Measurements from ENCODE around the gene PTPRR.

Gene PTPRR

DNA sequence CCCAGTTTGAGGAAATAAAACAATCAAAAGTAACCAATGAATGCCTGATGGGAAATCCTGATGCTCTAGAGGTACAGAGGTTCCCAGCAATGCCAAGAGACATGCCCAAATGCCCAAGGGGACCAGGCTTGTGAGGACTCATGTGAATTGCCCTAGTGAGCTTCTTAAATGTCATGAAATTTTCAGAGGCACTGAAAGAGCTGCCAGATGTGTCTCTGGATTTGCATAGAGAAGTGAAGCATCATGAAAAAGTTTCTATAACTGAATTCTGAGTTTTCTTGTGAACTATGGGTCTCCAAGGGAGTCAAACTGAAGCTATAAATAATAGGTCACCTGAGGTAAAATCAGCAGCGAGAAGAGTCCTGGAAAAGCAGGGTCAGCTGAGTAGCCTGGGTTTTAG is 9.9 kb downstream of the PTPRR start:
- no peak for DNase-seq

DNA sequence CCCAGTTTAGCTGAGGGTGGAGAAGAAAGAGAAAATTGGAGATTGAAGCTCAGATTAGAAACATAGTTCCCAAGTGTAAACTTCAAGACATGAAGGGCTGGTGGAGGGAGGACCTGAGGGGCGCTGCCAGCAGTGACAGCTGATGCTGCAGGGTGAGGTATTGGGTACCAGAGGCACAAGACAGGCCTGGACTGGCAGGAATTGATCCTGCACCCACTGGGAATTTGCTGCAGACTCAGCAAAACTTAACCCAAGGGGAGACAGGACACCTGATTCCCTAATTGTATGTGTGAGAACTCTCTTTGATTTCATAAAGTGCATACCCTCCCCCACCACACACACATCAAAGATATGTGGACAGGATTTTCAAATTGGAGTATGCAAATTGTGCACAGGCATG is 11.6 kb downstream of the PTPRR start:
- DNase-seq: no peak

DNA sequence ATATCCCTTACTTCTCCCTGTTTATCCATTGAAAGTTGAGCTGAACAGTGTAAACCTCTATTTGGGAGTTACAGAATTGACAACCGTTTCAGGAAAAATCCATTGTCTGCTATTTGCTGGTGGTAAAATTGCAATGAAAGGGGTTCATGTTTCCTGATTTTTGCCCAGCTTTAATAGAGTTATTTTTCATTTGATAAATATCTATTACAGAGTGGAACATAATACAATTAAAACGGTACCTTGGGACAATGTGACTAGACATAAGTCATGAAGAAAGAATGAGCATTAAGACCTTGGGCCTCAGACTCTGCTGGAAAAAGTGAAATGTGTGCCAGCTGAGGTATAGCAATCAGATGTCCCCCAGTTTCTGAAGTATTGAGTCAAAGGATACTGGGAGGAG is 13.1 kb downstream of the PTPRR start:
- no peak for DNase-seq

DNA sequence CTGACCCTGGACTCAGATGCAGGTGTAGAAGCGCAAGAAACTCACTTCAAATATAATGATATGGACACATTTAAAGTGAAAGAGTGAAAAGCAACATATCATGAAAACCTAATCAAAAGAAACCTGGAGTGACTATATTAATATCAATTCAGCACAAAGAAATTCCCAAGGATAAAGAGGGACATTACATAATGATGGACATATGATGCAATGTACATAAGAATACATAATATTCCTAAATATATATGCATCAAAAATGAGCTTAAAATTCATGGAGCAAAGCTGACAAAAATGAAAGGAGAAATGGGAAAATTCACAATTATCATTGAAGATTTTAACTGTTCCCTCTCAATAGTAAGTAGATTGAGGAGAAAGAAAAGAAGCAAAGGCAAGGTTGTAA is 24.6 kb downstream of the PTPRR start:
- DNase-seq: no peak

DNA sequence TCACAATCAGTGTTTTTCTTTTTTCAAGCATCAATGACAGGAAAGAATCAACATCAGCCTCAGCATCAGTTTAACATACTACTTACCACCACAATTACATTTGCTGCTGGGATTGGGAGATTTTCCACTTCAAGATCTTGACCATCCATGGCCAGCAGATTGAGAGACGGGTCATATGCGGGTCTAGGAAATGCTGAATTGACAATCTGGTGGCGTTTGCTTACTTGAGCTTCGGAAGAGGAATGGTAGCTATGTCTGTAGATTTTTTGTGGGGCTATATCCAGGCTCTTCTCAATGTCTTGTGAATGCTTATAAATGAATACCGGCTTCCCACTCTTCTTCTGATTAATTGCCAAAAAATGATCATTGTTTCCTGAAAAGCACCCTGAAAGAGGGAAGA is 27.9 kb downstream of the PTPRR start:
- no peak for DNase-seq

DNA sequence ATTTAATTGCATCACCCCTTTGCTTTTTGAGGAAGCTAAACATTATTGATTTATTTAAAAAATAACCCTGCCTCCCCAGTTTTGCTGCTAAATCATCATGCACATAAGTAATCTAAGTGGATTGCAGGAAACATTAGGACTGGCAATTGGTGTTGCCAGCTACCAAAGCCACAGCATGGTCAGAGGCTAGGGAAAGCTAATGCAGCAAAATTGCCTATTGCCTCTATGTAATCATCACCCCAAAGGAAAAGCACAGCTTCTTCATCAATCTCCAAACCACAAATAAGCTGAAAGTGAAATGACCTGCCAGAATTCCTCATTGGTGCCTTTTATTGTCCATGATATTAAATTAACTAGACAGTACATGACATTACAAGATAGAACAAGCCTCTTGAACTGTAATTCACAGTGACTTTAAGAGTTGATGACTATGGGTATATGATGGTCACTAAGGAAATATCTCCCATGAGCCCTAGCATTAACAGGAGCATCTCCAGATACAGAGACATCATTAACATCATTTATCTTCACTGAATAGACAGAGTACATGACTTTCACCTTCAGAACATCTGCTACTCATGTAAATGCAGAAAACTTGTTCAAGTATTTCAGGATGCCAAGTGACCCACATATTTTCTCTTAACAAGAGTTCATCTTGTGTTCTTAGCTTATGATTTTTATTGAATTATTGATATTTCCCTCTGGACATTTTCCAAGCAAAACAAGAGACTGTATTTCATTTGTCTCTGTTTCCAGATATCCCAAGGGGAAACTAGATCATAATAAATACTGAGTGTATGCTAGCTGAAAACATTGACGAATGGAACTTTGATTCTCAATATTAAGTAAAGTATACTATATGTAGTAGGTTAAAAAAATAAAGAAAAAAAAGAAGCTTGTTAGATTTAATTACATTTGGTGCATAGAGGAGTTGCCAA is 29.4 kb downstream of the PTPRR start:
- DNase-seq: no peak

DNA sequence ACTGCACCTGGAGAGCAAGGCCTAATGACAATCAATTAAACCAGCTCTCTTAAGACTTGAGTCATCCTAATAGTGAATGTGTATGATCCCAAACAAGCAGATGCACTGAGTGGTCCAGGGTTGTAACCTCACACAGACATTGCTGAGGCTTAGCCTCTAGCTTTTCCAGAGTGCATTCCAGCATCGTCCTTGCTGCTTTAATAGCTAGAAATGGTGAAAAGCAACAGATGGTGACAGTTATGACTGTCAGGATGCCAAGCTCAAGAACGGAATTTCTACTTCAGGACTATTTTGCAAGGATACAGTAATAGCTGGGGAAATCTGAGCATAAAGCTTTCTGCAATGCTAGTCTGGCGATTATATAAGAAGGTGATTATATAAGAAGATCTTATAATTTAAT is 34.6 kb downstream of the PTPRR start:
- no peak for DNase-seq

DNA sequence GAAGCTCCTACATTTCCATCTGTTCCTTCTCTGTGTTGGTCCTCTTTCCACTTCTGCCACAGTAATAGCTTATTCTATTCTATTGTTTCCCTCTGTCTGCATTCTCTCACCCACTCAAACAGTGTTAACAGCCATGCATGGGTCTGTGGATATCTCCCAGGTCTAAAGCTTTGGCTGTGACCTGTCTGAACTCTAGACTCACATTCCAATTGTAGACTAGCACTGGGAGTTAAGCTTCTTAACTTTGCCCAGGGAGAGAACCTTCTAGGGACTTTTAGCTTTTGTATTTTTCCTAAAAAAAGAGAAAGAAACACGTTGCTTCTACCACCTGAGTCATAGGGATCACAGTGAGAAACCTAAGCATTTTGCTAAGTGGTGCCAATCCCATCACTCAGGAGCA is 36.7 kb downstream of the PTPRR start:
- no peak for DNase-seq

DNA sequence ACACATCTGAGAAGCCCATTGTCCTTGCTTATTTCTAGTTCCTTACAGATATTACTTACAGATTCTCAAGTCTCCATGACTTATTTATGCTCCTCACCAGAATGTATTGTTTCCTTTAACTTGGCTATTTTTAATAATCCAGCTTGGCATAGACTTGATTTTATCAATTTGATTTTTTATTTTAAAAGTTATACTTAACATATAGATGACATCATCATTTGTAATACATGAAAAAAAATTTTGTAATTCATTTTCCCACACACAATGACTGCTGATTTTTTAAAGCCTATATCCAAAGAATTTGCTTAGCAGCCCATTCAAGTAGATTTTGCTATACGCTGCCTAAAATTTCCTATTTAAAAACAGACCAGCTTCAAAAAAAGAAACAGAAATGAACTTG is 39.8 kb downstream of the PTPRR start:
- no peak for DNase-seq

DNA sequence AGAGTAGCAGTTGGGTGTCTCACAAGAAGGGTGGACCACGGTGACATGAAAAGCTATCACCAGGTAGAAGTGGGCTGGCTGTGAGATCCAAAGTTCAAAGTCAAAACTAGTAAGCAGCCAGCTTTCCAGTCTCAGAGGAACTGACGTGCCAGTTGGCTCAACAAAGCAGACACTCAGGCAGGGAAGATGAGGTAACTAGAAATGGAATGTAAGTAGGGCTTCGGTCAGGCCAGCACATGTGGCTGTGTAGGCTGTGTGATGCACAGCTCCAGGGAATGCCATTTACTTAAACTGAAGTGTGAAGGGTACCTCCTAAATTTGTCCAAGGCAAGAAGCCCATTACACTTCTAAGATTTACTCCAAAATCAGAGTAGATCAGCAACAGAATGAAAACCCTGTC is 43.6 kb downstream of the PTPRR start:
- DNase-seq: no peak

DNA sequence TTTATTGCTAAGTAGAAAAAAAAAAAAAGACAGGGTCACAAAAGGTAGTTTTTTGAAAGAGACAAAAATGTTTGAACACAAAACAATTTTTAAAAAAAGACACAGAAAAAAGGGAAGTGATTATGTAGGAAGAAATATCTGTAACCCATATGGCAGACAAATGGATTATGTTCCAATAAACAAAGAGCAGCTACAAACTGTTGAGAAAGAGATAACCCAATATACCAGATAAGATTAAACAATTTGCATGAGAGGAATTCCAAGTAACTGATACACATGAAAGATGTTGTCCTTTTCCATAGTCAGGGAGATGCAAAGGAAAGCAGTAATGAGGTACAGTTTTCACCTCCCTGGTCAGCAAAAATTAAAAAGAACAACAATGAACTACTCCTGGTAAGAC is 44.9 kb downstream of the PTPRR start:
- DNase-seq: no peak

DNA sequence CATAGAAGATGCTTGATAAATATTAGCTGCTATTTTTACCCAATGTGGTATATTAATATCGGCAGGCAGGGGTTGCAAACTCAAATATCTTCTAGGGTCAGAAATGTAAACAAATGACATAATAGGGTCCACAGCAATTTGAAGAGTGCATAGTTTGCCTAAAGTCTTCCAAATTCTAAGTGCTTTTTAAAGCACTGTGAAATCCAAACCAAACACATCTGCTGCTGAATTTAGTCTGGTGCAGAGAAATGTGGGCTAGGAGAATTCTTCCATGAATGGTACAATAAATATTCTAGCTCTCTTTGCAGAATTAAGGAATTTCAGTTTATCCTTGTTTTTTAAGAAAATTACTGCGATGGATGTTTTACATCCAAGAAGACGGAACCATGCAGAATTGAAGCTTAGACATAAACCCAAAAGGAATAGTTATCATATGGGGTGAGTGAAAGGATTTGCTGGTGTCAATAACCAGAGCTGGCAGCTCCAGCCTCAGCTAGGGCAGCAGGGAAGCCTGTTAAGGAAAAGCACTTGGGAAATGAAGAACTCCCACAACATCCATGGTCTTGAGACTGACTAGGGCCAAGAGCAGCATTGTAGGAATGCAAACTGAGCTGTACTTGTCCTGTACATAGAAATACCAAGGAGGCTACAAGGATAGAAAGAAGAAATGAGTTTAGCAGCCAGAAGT is 65.5 kb downstream of the PTPRR start:
- DNase-seq: no peak

DNA sequence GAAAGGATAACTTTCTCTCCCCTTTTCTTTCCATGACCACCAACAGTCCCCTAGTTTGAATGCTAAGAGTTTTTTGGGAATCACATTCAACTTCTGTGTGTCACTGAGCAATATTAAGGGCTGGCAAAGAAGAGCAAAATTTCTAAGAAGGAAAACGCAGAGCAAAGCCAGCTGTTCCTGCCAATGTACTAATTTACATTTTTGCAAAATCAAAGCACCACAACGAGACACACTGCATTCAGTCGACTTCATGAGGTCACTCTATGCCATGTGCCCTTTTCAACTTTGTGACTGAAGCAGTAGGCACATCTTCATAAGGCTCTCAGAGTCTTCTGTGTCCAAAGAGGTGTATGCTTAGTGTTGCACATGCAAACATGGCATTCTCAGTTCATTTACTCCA is 66.4 kb downstream of the PTPRR start:
- no peak for DNase-seq

DNA sequence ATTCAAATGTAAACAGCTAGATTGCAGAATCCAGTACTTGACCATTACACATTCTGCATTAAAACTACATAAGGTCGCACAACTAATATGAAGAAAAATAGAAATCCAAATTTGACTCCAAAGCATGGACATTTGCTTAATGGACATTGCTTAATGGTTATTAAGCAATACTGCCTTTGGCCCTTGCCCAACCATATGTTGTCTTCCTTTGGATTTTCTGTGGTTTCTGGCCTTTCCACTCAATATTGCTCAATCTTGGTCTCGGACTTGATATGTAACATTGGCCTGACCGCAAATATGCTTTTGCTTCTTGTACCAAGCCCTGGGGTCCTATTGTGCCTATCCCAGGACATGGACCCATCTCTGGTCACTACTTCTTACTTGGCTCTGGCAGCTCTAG is 67.2 kb downstream of the PTPRR start:
- DNase-seq: no peak

DNA sequence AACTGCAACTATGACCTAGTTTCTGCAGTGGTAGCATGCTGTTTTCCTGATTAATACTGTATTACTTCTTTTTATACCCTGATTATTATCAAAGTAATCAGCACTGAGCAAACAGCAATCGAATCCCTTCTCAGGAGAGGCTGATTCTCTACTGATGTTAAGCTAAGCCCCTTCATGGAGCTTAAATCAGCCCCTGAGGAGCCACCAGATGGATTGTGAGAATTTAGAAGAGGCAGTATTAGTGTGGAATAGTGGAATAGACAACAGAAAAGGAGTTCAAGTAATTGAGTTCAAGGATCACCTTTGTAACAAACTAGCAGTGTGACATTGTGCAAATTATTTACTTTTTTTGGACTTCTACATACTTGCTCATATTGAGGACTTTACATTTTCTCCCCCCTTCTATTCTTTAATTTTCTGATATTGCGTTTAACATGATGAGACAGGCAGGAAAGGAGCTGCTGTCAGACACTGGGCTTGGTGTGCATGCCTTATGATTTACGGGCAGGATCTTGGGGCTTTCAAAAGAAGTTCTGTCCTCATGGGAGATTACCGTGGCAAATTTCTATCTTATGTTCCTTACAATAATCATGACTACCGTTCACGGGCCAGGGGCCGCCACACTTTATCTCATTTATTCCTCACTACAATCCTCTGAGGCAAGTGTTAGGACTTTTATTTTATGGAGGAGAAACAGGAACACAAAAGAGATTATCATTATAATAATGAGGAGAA is 68.0 kb downstream of the PTPRR start:
- no peak for DNase-seq

DNA sequence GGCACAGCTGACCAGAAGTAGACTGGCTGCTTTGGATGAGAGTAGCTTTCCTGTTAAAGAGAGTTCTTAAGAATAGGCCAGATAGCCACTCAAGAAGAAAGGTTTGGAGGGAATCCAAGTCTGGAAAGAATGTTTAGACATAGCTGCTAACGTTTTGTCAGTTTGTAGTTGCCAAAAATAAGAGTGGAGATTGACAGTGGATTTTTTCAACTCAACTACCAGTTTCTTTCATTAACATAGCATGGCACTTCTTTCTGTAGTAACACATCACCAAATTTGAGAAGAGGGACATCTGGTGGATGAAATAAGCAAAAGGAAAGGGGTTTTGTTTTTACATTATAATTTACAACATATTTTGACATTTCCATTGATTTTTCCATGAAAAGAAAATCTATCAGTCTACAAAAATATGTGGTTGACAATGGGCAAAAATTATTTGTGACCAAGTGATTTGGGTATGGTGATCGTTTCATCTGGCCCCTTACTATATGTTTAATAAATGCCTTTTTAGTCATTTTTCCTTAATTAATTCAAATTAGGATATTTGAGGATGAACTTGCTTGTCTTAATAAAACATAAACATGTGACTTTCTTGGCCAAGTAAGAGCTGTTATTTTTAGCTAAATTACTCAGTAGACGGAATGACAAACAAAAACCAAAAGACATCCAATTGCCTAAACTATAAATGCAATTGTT is 71.1 kb downstream of the PTPRR start:
- DNase-seq: no peak

DNA sequence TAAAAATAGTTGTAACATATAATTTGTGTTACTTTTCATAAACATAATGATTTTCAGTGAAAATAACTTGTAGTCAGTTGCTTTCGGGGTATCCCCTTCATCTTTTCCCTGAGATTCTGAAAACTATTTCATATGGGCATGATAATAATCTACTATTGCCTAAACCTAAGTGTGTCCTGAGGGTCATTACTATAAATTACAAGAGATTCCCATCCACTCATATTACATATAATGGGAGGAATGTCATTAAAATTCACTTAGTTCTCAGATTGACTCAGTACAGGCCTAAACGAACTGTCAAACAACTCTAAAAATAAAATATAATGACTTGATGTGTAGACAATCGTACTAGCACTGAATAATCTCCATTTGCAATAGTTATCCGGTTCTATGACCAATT is 72.7 kb downstream of the PTPRR start:
- DNase-seq: no peak

DNA sequence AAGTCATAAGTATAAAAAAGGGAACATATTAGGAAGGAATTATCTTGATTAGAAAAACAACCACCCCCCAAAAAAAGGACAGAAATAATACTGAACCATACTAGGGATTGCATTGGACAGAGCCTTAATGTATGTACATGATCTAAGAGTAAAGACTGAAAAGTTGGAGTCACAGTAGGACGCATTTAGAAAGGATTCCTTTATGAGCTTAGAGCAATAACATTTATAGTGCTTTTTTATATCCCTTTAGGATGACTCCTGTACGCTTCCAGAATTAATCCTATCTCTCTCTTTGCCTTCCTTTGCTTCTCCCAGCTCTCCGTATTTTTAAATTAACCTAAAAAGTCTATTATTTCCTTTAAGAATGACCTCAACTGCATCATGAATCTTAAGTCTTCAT is 75.3 kb downstream of the PTPRR start:
- no peak for DNase-seq

DNA sequence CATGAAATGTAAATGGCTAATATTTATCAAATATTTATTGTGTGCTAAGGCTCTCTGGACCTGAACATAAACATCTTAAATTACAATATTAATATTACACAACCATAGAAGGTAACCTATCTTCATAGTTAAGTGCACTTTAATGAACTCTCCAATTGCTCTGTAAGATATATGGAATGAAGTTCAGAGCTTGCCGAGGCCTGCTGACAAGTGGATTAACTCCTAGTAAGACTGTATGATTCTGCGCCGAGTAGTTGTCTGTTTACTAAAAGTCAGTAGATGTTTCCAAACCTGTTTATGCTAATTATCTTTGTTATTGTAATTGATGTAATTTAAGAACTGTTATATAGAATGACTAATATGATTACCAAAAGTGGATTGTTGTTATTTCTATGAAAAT is 77.2 kb downstream of the PTPRR start:
- DNase-seq: no peak

DNA sequence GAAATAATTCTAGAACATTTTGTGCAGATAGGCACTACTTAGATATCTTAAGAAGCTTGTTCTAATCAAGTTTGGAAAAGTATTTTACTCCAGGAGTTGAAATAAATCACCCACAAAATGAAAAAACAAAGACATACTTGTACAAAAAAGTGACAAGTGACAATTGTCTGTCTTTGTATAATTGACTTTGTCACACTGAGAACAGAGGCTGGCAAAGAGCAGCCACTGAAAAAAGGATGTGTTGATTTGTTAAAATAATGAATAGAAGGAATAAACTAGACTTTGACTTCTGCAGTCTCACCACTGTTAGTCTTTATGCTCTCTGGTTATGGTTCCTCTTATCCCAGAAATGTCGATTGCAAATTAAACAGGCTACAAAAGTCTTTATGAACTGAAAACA is 77.6 kb downstream of the PTPRR start:
- DNase-seq: no peak

DNA sequence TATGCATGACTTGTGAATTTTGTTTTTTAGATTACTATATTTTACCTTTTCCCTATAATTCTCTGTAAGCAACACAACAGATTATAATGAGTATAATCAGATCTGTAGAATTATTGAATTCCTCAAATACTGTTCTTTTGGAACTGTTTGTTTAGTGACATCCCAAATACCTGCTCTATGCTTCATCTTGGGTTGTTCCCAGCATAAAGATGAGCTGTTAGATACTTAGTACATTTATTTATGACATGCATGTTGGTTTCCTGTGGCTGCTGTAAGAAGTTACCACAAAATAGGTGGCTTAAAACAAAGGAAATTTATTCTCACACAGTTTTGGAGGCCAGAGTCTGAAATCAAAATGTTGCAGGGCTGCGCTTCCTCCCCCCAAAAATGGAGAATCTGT is 78.4 kb downstream of the PTPRR start:
- DNase-seq: no peak

DNA sequence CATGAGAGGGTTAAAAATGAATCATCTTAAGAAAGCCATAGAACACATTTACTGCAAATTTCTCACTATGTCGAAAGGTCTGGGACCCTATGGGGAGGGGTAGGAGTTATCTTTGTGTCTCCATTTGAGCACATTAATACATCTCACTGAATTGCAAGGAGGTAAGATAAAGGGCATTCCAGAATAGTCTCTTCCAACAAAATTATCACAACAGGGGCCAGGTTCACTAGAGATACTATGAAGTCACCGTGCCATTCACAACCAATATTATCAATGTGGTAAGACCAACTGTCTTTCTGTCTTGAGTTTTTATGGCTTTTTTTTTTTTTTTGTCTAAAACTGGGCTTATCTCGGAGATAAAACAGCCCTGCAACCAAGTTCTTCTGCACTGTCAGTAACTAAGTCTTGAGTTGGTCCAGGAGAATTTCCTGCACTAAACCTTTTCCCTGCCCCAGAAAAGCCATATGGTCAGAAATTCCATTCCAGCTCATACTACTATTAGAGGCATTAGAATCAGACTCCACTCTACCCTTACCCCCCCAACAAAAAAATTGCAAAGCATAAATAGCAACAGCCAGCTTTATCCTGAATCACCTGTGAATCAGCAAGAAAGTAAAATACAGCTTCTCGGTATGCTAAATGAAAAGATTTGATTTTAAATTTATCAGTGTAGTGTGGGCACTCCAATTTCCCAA is 79.7 kb downstream of the PTPRR start:
- DNase-seq: no peak

DNA sequence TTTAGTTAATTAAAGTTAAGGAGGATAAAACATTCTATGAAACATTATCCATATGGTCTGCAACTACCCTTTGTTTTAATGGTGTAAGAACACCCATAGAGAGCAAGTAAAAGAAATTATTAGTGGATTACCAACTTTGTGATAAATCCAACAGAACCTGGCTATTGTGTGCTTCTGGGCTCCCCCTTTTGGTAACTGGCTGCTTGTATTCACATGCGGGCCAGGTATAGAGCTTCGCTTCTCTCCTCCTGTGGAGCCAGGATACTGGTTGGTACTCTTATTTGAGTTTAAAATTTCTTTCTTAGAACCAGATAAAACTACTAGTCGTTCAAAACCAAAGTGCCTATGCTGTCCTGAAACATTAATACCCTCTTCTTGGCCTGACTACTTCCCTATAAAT is 81.0 kb downstream of the PTPRR start:
- DNase-seq: no peak
